DOHH2 (cell line): ENCODE data around the gene CABP1.

Experiments
- EZH2phosphoT487 ChIP-seq: fragments of 200-600 bp; sonication (generic); IDR thresholded peaks from 2 replicates; pipeline ENCODE4 v1.6.1; 2017; ENCODE audit warnings: borderline replicate concordance, mild to moderate bottlenecking, antibody characterized with exemption, low read length, moderate library complexity, mixed read lengths
- TF ChIP-seq, protein P1 (sequence below): fragments of 200-600 bp; sonication (generic); IDR thresholded peaks from one replicate; pipeline ENCODE4 v1.5.1; 2014; ENCODE audit warnings: antibody characterized with exemption, mild to moderate bottlenecking, low read depth, low read length; ENCODE audit not compliant: poor library complexity, severe bottlenecking

GRCh38 chr12:120653611-120654010 is 13.2 kb downstream of the CABP1 start:
- TF ChIP-seq, protein P1, sequence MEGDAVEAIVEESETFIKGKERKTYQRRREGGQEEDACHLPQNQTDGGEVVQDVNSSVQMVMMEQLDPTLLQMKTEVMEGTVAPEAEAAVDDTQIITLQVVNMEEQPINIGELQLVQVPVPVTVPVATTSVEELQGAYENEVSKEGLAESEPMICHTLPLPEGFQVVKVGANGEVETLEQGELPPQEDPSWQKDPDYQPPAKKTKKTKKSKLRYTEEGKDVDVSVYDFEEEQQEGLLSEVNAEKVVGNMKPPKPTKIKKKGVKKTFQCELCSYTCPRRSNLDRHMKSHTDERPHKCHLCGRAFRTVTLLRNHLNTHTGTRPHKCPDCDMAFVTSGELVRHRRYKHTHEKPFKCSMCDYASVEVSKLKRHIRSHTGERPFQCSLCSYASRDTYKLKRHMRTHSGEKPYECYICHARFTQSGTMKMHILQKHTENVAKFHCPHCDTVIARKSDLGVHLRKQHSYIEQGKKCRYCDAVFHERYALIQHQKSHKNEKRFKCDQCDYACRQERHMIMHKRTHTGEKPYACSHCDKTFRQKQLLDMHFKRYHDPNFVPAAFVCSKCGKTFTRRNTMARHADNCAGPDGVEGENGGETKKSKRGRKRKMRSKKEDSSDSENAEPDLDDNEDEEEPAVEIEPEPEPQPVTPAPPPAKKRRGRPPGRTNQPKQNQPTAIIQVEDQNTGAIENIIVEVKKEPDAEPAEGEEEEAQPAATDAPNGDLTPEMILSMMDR: no peak
- TF ChIP-seq EZH2phosphoT487: no peak
